ENCODE data around the gene ABTB2. TPM values are rescaled to one million over a fixed set of nuclear protein-coding genes. Genes with fewer than 3 reads are reported as not detected.

ABTB2 gene
- total and polyA plus RNA-seq, 9 of the 15 experiments (the other 6 are each of a cell fraction or from before 2014, with no cell fraction given) = 0.03 to 0.18 (median 0.12) TPM; not detected in 2

- no peak for TF ChIP-seq PCBP2 (IDR thresholded peaks at IDR 0.05; ENCODE audit: low read depth, low read length, poor library complexity, severe bottlenecking)
Observed at GRCh38 chr11:34174412-34175041, 183.3 kb downstream of the ABTB2 start (continued).

GRCh38 chr11:34173050-34173449 lies 184.8 kb downstream of the ABTB2 start:
- H2AFZ ChIP-seq (ENCODE audit: low read depth, low read length) = no peak overlapping the region
- no peaks in the 10 kb centered on the region for H3K79me2 ChIP-seq (ENCODE audit: control insufficient read depth, insufficient read depth, low read length)
- no peak for ATAC-seq
- H3K9me3 ChIP-seq (replicated peaks; ENCODE audit: control insufficient read depth, insufficient read depth, low read depth, low read length) = no peaks in the 10 kb centered on the region
- TF ChIP-seq ZNF121 (CRISPR knock-in tag; conservative IDR thresholded peaks at IDR 0.05) = no peak
- no peak for TF ChIP-seq SIX5 (IDR thresholded peaks at IDR 0.05; ENCODE audit: borderline replicate concordance in 1 of 2, insufficient read depth in 1 of 2, low read depth in 1 of 2, low read length in 2 of 2)
- no peak for TF ChIP-seq PHB (CRISPR knock-in tag; IDR thresholded peaks at IDR 0.05)
- TF ChIP-seq EWSR1 (IDR thresholded peaks at IDR 0.05; ENCODE audit: borderline replicate concordance, low read depth, partially characterized antibody) = no peak
- no peak for TF ChIP-seq ATF3 (IDR thresholded peaks at IDR 0.05)
- no peak for TF ChIP-seq ATF3 (CRISPR knock-in tag; conservative IDR thresholded peaks at IDR 0.05)
- no peak for TF ChIP-seq ZNF639 (CRISPR knock-in tag; conservative IDR thresholded peaks at IDR 0.05 in 1 of 2, IDR thresholded peaks at IDR 0.05 in 1 of 2)
- TF ChIP-seq ZNF408 (CRISPR knock-in tag; IDR thresholded peaks at IDR 0.05; ENCODE audit: low read depth) = no peak
- TF ChIP-seq FOXM1 (IDR thresholded peaks at IDR 0.05; ENCODE audit: low read depth) = no peak
- TF ChIP-seq FOXM1 (CRISPR knock-in tag; IDR thresholded peaks at IDR 0.05; ENCODE audit: low read depth) = no peak
- TF ChIP-seq PTTG1 (tag; IDR thresholded peaks at IDR 0.05; ENCODE audit: low read depth) = no peak
- no peak for TF ChIP-seq RBM22 (IDR thresholded peaks at IDR 0.05; ENCODE audit: low read depth, low read length, poor library complexity, severe bottlenecking)
- TF ChIP-seq NR3C1 (CRISPR knock-in tag; IDR thresholded peaks at IDR 0.05) = no peak
- TF ChIP-seq RNF2 (IDR thresholded peaks at IDR 0.05) = no peak
- CTCF ChIA-PET (ENCODE audit: low intra/inter-chr PET ratio) = interaction anchor here (1.3 to 4.1 kb wide), 2 partner anchors 186 to 718 kb away, joined by 8 to 80 read pairs; partner anchors contain the start of gene ABTB2
- H3K4me1 ChIP-seq (replicated peaks in 1 of 2; ENCODE audit: control insufficient read depth in 2 of 2, insufficient read depth in 2 of 2, low read length in 2 of 2) = peaks cover 2 to 18% of the 10 kb centered on the region in 2 experiments; a peak in 3 of 5 replicates
- in situ Hi-C loops (cut with MboI) (loop anchor here (25.0 kb wide), 1 partner anchor 336 kb away; no protein-coding TSS in a partner anchor), intact Hi-C loops (cut with micrococcal nuclease) (loop anchor here (5.0 to 10.0 kb wide), 4 partner anchors 176 to 722 kb away; no protein-coding TSS in a partner anchor)
- no peaks in the 10 kb centered on the region; the same call in 1 of the 2 replicates for H4K20me1 ChIP-seq (replicated peaks; ENCODE audit: control insufficient read depth, insufficient read depth, low read length)
- no peak overlapping the region for H3K4me3 ChIP-seq
- BruUV-seq (replicated peaks) = no TSS peak
- 48% methylated on average over 14 of the region's 16 CpGs for WGBS (ENCODE audit: insufficient coverage, low coverage, missing lambda C conversion rate)
- POLR2A ChIA-PET = interaction anchor here (0.6 kb wide), 2 partner anchors 32 to 1220 kb away, joined by 3 read pairs; no protein-coding TSS in a partner anchor
- H3K27me3 ChIP-seq (ENCODE audit: control insufficient read depth in 2 of 2, insufficient read depth in 2 of 2, low read length in 2 of 2) = peaks cover 30 to 62% of the 10 kb centered on the region in 2 experiments
- no peak overlapping the region for H3K9ac ChIP-seq (ENCODE audit: insufficient read depth in 1 of 2, low read depth in 2 of 2, low read length in 2 of 2)
- no peak for DNase-seq (ENCODE audit: extremely low read depth in 1 of 4, low spot score in 3 of 4)
- H3K4me2 ChIP-seq (ENCODE audit: insufficient read depth, low read length) = no peak overlapping the region
- H3K27ac ChIP-seq (ENCODE audit: extremely low read depth, low read depth, low read length) = no peak overlapping the region
- H3K36me3 ChIP-seq (ENCODE audit: control insufficient read depth, insufficient read depth, low read length) = no peaks in the 10 kb centered on the region
- H3K9me1 ChIP-seq (ENCODE audit: control insufficient read depth, insufficient read depth, low read length) = no peaks in the 10 kb centered on the region
- no peak for FAIRE-seq

All from K562 (cell line).